Stimulated activated memory B cell treated with anti-CD40 and anti-IgM and Interleukin-4, amounts not matched to agents 10 μg/mL and 1 μg/mL and 100 μg/mL, for 72 hours (primary cell): Measurements from ENCODE around the gene GLUL.
"Not testable (repeated sequence)": the region's sequence is repeated elsewhere in the genome, so short reads cannot be mapped to it uniquely, and the experiment has no call there.

Source experiments
- ATAC-seq: fragments of 150-1000 bp; cut with Tn5 transposase; 2 replicates; pipeline ENCODE4 v1.10.0; 2021
- H3K27ac Mint-ChIP-seq: one replicate; pipeline ENCODE4 v1.8.0; 2022; ENCODE audit warnings: mild to moderate bottlenecking, mixed read lengths
- H3K27me3 Mint-ChIP-seq: one replicate; pipeline ENCODE4 v1.8.0; 2022; ENCODE audit warnings: mixed read lengths
- H3K36me3 Mint-ChIP-seq: one replicate; pipeline ENCODE4 v1.8.0; 2022; ENCODE audit warnings: mixed read lengths
- H3K4me1 Mint-ChIP-seq: one replicate; pipeline ENCODE4 v1.8.0; 2022; ENCODE audit warnings: mixed read lengths
- H3K4me3 Mint-ChIP-seq: one replicate; pipeline ENCODE4 v1.8.0; 2022; ENCODE audit warnings: mild to moderate bottlenecking, moderate library complexity, mixed read lengths
- H3K9me3 Mint-ChIP-seq: one replicate; pipeline ENCODE4 v1.8.0; 2022; ENCODE audit warnings: mixed read lengths

GLUL gene

GRCh38 chr1:182385885-182386853, 5.4 kb downstream of the GLUL start:
- H3K36me3 Mint-ChIP-seq, result peaks cover 8% of the 10 kb centered on the region
- H3K27ac Mint-ChIP-seq, result no peak overlapping the region
- no peaks in the 10 kb centered on the region for H3K9me3 Mint-ChIP-seq
- peaks cover 18% of the 10 kb centered on the region for H3K27me3 Mint-ChIP-seq
- H3K4me1 Mint-ChIP-seq, result peaks cover 18% of the 10 kb centered on the region
- H3K4me3 Mint-ChIP-seq, result no peak overlapping the region
- ATAC-seq, result no peak

GRCh38 chr1:182384387-182384960, 7.1 kb downstream of the GLUL start:
- H3K27ac Mint-ChIP-seq, result no peak overlapping the region
- peaks cover 1% of the 10 kb centered on the region for H3K27me3 Mint-ChIP-seq
- H3K9me3 Mint-ChIP-seq, result no peaks in the 10 kb centered on the region
- peaks cover 8% of the 10 kb centered on the region for H3K36me3 Mint-ChIP-seq
- peaks cover 1% of the 10 kb centered on the region for H3K4me1 Mint-ChIP-seq
- no peak overlapping the region for H3K4me3 Mint-ChIP-seq
- ATAC-seq, result no peak

DNA sequence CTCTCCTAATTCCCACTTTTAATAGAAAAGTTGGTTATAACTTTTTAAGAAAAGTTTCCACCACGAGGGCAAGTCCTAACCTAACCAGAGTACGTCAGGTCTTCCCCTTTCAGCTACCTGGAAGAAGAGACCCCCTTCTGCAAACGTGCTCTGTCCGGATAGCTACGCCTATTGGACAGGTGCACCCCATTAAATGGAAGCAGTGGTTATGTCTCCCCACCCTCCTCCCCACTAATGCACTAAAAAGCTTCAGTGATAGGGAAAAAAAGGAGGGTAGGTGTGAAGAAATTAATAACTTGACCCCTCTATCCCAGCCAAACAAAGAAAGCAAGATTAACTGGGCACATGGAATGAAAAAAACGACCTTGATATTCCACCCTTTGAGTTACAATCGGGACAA, 7.7 kb downstream of the GLUL start:
- no peak for ATAC-seq
- no peaks in the 10 kb centered on the region for H3K9me3 Mint-ChIP-seq
- H3K27me3 Mint-ChIP-seq, result no peaks in the 10 kb centered on the region
- H3K4me3 Mint-ChIP-seq, result no peak overlapping the region
- H3K4me1 Mint-ChIP-seq, result no peaks in the 10 kb centered on the region
- no peak overlapping the region for H3K27ac Mint-ChIP-seq
- H3K36me3 Mint-ChIP-seq, result peaks cover 8% of the 10 kb centered on the region

GRCh38 chr1:182383037-182383661, 8.4 kb downstream of the GLUL start:
- Mint-ChIP-seq H3K9me3 (no peaks in the 10 kb centered on the region), H3K27me3 (no peaks in the 10 kb centered on the region), H3K27ac (no peak overlapping the region), H3K36me3 (peaks cover 8% of the 10 kb centered on the region), H3K4me1 (no peaks in the 10 kb centered on the region), H3K4me3 (no peak overlapping the region)
- ATAC-seq, result no peak

DNA sequence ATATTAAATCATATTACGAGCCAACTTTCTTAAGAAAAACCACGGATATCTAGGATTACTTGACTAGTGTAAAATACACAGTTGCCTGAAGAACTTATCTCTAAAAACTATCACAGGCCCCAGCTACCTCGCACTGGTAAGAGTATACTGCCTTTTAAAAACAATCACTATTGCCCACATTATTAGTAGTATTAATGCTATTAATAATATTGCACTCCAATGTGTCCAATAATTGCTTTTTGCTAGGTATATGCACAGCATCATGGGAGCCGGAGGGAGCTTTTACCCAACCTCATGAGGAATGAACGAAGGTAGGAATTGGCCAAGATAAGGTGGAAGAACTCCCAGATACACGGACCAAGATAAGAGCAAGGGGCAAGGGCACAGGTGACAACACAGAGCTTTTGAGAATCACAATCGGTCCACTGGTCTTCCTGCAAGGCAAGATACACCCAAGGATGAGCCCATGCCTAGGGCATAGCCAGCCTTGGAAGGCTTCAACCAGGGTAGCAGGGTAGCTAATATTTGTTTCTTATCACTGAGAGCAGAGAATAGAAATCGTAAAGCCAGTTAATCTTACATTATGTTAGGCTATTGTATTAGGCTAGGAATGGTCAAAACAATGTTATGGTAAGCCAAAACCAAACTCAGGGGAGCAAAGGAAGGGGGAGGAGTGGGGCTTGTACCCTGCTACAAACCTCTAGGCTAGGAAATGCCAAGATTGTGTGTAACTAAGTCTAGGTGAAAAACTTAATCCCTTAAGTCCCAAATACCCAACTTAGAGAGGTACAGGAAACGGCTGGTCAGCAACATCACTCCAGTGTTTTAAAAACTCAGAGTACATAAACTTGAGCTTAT, 9.4 kb downstream of the GLUL start:
- no peak overlapping the region for H3K4me3 Mint-ChIP-seq
- H3K9me3 Mint-ChIP-seq, result no peaks in the 10 kb centered on the region
- H3K4me1 Mint-ChIP-seq, result no peaks in the 10 kb centered on the region
- ATAC-seq, result no peak
- H3K27me3 Mint-ChIP-seq, result no peaks in the 10 kb centered on the region
- no peak overlapping the region for H3K27ac Mint-ChIP-seq
- H3K36me3 Mint-ChIP-seq, result peaks cover 8% of the 10 kb centered on the region

GRCh38 chr1:182380199-182380598, 11.4 kb downstream of the GLUL start:
- ATAC-seq, result no peak
- no peak overlapping the region for H3K4me3 Mint-ChIP-seq
- H3K27ac Mint-ChIP-seq, result no peak overlapping the region
- no peaks in the 10 kb centered on the region for H3K4me1 Mint-ChIP-seq
- H3K36me3 Mint-ChIP-seq, result no peaks in the 10 kb centered on the region
- no peaks in the 10 kb centered on the region for H3K9me3 Mint-ChIP-seq
- no peaks in the 10 kb centered on the region for H3K27me3 Mint-ChIP-seq

- not testable (repeated sequence) for ATAC-seq, H3K36me3 Mint-ChIP-seq, H3K27me3 Mint-ChIP-seq, H3K27ac Mint-ChIP-seq, H3K4me1 Mint-ChIP-seq, H3K9me3 Mint-ChIP-seq, H3K4me3 Mint-ChIP-seq
These were observed 11.8 kb downstream of the GLUL start for GRCh38 chr1:182379781-182380180.

- Mint-ChIP-seq H3K9me3 (no peaks in the 10 kb centered on the region), H3K27me3 (no peaks in the 10 kb centered on the region), H3K4me3 (no peak overlapping the region), H3K36me3 (no peaks in the 10 kb centered on the region), H3K27ac (no peak overlapping the region), H3K4me1 (no peaks in the 10 kb centered on the region)
- ATAC-seq, result no peak
These were observed 14.5 kb downstream of the GLUL start for GRCh38 chr1:182376936-182377574.

GRCh38 chr1:182374101-182374834, 17.3 kb downstream of the GLUL start:
- H3K27me3 Mint-ChIP-seq, result no peaks in the 10 kb centered on the region
- no peak overlapping the region for H3K27ac Mint-ChIP-seq
- H3K36me3 Mint-ChIP-seq, result no peaks in the 10 kb centered on the region
- no peak overlapping the region for H3K4me3 Mint-ChIP-seq
- ATAC-seq, result no peak
- H3K4me1 Mint-ChIP-seq, result no peaks in the 10 kb centered on the region
- H3K9me3 Mint-ChIP-seq, result no peaks in the 10 kb centered on the region

GRCh38 chr1:182370532-182370931, 21.1 kb downstream of the GLUL start:
- peaks cover 10% of the 10 kb centered on the region for H3K4me1 Mint-ChIP-seq
- H3K4me3 Mint-ChIP-seq, result no peak overlapping the region
- H3K36me3 Mint-ChIP-seq, result no peaks in the 10 kb centered on the region
- no peaks in the 10 kb centered on the region for H3K9me3 Mint-ChIP-seq
- peaks cover 18% of the 10 kb centered on the region for H3K27me3 Mint-ChIP-seq
- no peak overlapping the region for H3K27ac Mint-ChIP-seq
- no peak for ATAC-seq

DNA sequence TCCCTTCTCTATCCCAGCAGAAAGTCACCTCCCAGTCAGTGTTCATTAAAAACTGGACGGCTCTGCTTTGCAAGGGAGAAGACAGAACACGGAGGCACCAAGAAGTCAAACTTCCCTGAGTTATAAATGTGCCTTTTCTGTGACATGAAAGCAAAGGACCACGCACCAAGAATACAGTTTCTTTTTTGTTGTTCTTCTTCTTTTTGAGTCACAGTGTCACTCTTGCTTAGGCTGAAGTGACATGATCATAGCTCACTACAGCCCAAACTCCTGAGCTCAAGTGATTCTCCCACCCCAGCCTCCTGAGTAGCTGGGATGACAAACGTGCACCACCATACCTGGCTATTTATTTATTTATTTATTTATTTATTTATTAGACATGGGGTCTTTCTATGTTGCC, 22.7 kb downstream of the GLUL start:
- H3K4me3 Mint-ChIP-seq, result no peak overlapping the region
- no peaks in the 10 kb centered on the region for H3K9me3 Mint-ChIP-seq
- H3K36me3 Mint-ChIP-seq, result no peaks in the 10 kb centered on the region
- peaks cover 10% of the 10 kb centered on the region for H3K4me1 Mint-ChIP-seq
- peaks cover 22% of the 10 kb centered on the region for H3K27me3 Mint-ChIP-seq
- no peak for ATAC-seq
- no peak overlapping the region for H3K27ac Mint-ChIP-seq

GRCh38 chr1:182368358-182368757, 23.2 kb downstream of the GLUL start:
- H3K4me1 Mint-ChIP-seq, result peaks cover 10% of the 10 kb centered on the region
- no peak overlapping the region for H3K27ac Mint-ChIP-seq
- peaks cover 22% of the 10 kb centered on the region for H3K27me3 Mint-ChIP-seq
- no peaks in the 10 kb centered on the region for H3K9me3 Mint-ChIP-seq
- H3K4me3 Mint-ChIP-seq, result no peak overlapping the region
- no peaks in the 10 kb centered on the region for H3K36me3 Mint-ChIP-seq
- ATAC-seq, result no peak

- H3K36me3 Mint-ChIP-seq, result no peaks in the 10 kb centered on the region
- H3K9me3 Mint-ChIP-seq, result no peaks in the 10 kb centered on the region
These were observed 23.7 kb downstream of the GLUL start for GRCh38 chr1:182367926-182368325.

GRCh38 chr1:182366596-182366995, 25.0 kb downstream of the GLUL start:
- H3K27me3 Mint-ChIP-seq, result peaks cover 27% of the 10 kb centered on the region
- no peaks in the 10 kb centered on the region for H3K36me3 Mint-ChIP-seq
- H3K9me3 Mint-ChIP-seq, result no peaks in the 10 kb centered on the region
- H3K4me3 Mint-ChIP-seq, result no peak overlapping the region
- ATAC-seq, result no peak
- H3K27ac Mint-ChIP-seq, result no peak overlapping the region
- peaks cover 10% of the 10 kb centered on the region for H3K4me1 Mint-ChIP-seq

More at GRCh38 chr1:182367926-182368325, 23.7 kb downstream of the GLUL start:
- Mint-ChIP-seq H3K4me1 (peaks cover 10% of the 10 kb centered on the region), H3K27ac (no peak overlapping the region), H3K4me3 (no peak overlapping the region), H3K27me3 (peaks cover 22% of the 10 kb centered on the region)
- ATAC-seq, result no peak
